K562 (cell line): ENCODE data around the gene HRNR. TPM values are rescaled to one million over a fixed set of nuclear protein-coding genes. Genes with fewer than 3 reads are reported as not detected.
"Not testable (repeated sequence)": the region's sequence is repeated elsewhere in the genome, so short reads cannot be mapped to it uniquely, and the experiment has no call there.

Source experiments
- ATAC-seq: fragments of 200-7000 bp; cut with Tn5 transposase; 3 replicates; pipeline ENCODE4 v1.9.1; 2020; ENCODE audit warnings: moderate library complexity
- BruUV-seq: library from RNA; stranded (reverse); fragments of 400-500 nt; replicated peaks from 2 replicates; lab custom pipeline; 2021; lab: Mats Ljungman, UMichigan
- CTCF ChIA-PET: fragments of 300-600 bp; formaldehyde crosslinking; extraction: SDS; loops from one replicate; lab custom pipeline; 2021; ENCODE audit warnings: low intra/inter-chr PET ratio; lab: Yijun Ruan, JAX
- POLR2A ChIA-PET: fragments of 300-600, 350-650 bp; sonication (Branson Sonifier 250); formaldehyde crosslinking; extraction: SDS; loops from one replicate; lab custom pipeline; 2021; ENCODE audit warnings: antibody characterized with exemption, inconsistent platforms; lab: Yijun Ruan, JAX
- DNase-seq, 4 experiments: peaks; one replicate each; pipeline versions ENCODE4 v3.0.0 to v3.0.0-alpha.2; 2011 to 2018; ENCODE audit warnings: low spot score in 3 of 4, mixed read lengths in 3 of 4; ENCODE audit errors: extremely low read depth in 1 of 4
- FAIRE-seq: peaks from 2 replicates; lab custom pipeline; 2011; peaks lifted over from hg19 to GRCh38; lab: Jason Lieb, UNC
- H2AFZ ChIP-seq: 2 replicates; pipeline ENCODE4 v1.6.0; 2011; ENCODE audit warnings: low read depth, low read length, control low read depth, inconsistent platforms
- H3K27ac ChIP-seq: fragments of 200-600 bp; 3 replicates; pipeline ENCODE4 v1.8.0; 2011; ENCODE audit warnings: low read depth, mild to moderate bottlenecking, control low read depth, inconsistent platforms, low read length, moderate library complexity, mixed read lengths; ENCODE audit errors: extremely low read depth
- H3K27me3 ChIP-seq, 2 experiments: fragments of 300-600 bp in 1 of 2; 2 replicates in 1 of 2; 3 replicates in 1 of 2; pipeline versions ENCODE4 v1.6.0 to v1.8.0; 2011; ENCODE audit warnings: inconsistent platforms in 2 of 2, low read length in 2 of 2, mild to moderate bottlenecking in 1 of 2, mixed read lengths in 1 of 2, moderate library complexity in 1 of 2; ENCODE audit not compliant: control insufficient read depth in 2 of 2, insufficient read depth in 2 of 2
- H3K36me3 ChIP-seq: fragments of 300-600 bp; 3 replicates; pipeline ENCODE4 v1.8.0; 2011; ENCODE audit warnings: mild to moderate bottlenecking, low read length, inconsistent platforms; ENCODE audit not compliant: control insufficient read depth, insufficient read depth
- H3K4me1 ChIP-seq, 2 experiments: fragments of 200-600 bp in 1 of 2; replicated peaks in 1 of 2; 2 replicates in 1 of 2; 3 replicates in 1 of 2; pipeline versions ENCODE4 v1.5.1 to v1.8.0; 2011; ENCODE audit warnings: inconsistent platforms in 2 of 2, low read length in 2 of 2, mild to moderate bottlenecking in 1 of 2, mixed read lengths in 1 of 2, moderate library complexity in 1 of 2; ENCODE audit not compliant: control insufficient read depth in 2 of 2, insufficient read depth in 2 of 2
- H3K4me2 ChIP-seq: 2 replicates; pipeline ENCODE4 v1.6.1; 2011; ENCODE audit warnings: low read length, control low read depth, inconsistent platforms, mixed read lengths; ENCODE audit not compliant: insufficient read depth
- H3K4me3 ChIP-seq: fragments of 200-600 bp; sonication (generic), shearing (Covaris generic); 2 replicates; pipeline ENCODE4 v1.5.1; 2016; ENCODE audit warnings: control low read depth, inconsistent platforms
- H3K79me2 ChIP-seq: fragments of 200-600 bp; 3 replicates; pipeline ENCODE4 v1.8.0; 2011; ENCODE audit warnings: low read length, inconsistent platforms; ENCODE audit not compliant: control insufficient read depth, insufficient read depth
- H3K9ac ChIP-seq, 2 experiments: 2 replicates each; pipeline versions ENCODE4 v1.6.0 to v1.6.1; 2011; ENCODE audit warnings: low read depth in 2 of 2, low read length in 2 of 2, control low read depth in 1 of 2, inconsistent platforms in 1 of 2, mild to moderate bottlenecking in 1 of 2, mixed read lengths in 1 of 2; ENCODE audit not compliant: insufficient read depth in 1 of 2
- H3K9me1 ChIP-seq: one replicate; pipeline ENCODE4 v1.6.0; 2011; ENCODE audit warnings: inconsistent platforms, mild to moderate bottlenecking, low read length, moderate library complexity; ENCODE audit not compliant: control insufficient read depth, insufficient read depth
- H3K9me3 ChIP-seq: replicated peaks from 2 replicates; pipeline ENCODE4 v1.5.1; 2011; ENCODE audit warnings: low read depth, low read length, inconsistent platforms; ENCODE audit not compliant: control insufficient read depth, insufficient read depth
- H4K20me1 ChIP-seq: replicated peaks from 2 replicates; pipeline ENCODE4 v1.6.1; 2011; ENCODE audit warnings: low read length, inconsistent platforms, mixed read lengths; ENCODE audit not compliant: control insufficient read depth, insufficient read depth
- ZNF655 ChIP-seq: fragments of 250-450 bp; sonication (Bioruptor Pico); IDR thresholded peaks from 2 replicates; pipeline ENCODE4 v1.5.0; 2021
- WGBS: fragments of 100-300 bp; shearing (Covaris generic); methylation state at CpG from one replicate; pipeline ENCODE4 v1.1.6; 2016; ENCODE audit warnings: low coverage, mixed read lengths; ENCODE audit not compliant: insufficient coverage; ENCODE audit errors: missing lambda C conversion rate; 5-methylcytosine and 5-hydroxymethylcytosine counted together
- in situ Hi-C: fragments of 300-500 bp; cut with MboI; formaldehyde crosslinking; loops from 4 replicates; pipeline ENCODE4 v1.15.0; 2018; ENCODE audit warnings: inconsistent platforms, mixed read lengths
- intact Hi-C: fragments of 100-400 bp; cut with micrococcal nuclease; formaldehyde crosslinking; loops from 2 replicates; pipeline ENCODE4 v1.14.2; 2022
- polyA plus RNA-seq, 8 experiments: library from polyadenylated mRNA; depleted of rRNA in 4 of 8; stranded (reverse) in 5 of 8; unstranded in 3 of 8; fragments of >200 nt; fragmentation: Nextera tagmentation in 2 of 8; fragmentation: Illumina TruSeq in 1 of 8; extraction: Ambion mirVana in 2 of 8; extraction: Trizol in 1 of 8; gene quantifications; 2 replicates each; pipeline versions ENCODE4 v1.2.1 to v1.2.3, GENCODE V29; 2011 to 2014; ENCODE audit warnings: inconsistent platforms in 1 of 8, missing spikeins in 1 of 8
- total RNA-seq, 7 experiments: library from RNA; depleted of rRNA in 6 of 7; stranded (reverse); fragments of >200 nt in 6 of 7; fragmentation: Illumina TruSeq in 2 of 7; extraction: Trizol in 2 of 7; gene quantifications; 2 replicates each; pipeline versions ENCODE4 v1.2.1 to v1.2.3, GENCODE V29; 2011 to 2021; ENCODE audit warnings: low replicate concordance in 1 of 7

Gene HRNR
- total and polyA plus RNA-seq, 9 of the 15 experiments (the other 6 are each of a cell fraction or from before 2014, with no cell fraction given) = not detected

- no peak for TF ChIP-seq ZNF655 (CRISPR knock-in tag)
Observed at GRCh38 chr1:152220166-152221163, 3.5 kb downstream of the HRNR start (continued).

GRCh38 chr1:152219438-152219837 lies 4.6 kb downstream of the HRNR start:
- FAIRE-seq, DNase-seq, H2AFZ ChIP-seq, H3K9ac ChIP-seq, BruUV-seq, H3K4me2 ChIP-seq, H3K36me3 ChIP-seq, CTCF ChIA-PET, ATAC-seq, H3K9me3 ChIP-seq, H3K27ac ChIP-seq, H3K9me1 ChIP-seq, H3K4me3 ChIP-seq, H3K4me1 ChIP-seq, in situ Hi-C loops, intact Hi-C loops, H3K79me2 ChIP-seq, H4K20me1 ChIP-seq: not testable (repeated sequence)
- 4% methylated on average over 13 of the region's 14 CpGs for WGBS
- H3K27me3 ChIP-seq = peaks cover 7 to 39% of the 10 kb centered on the region in 2 experiments; a peak in 3 of 5 replicates
- POLR2A ChIA-PET = interaction anchor here (0.7 kb wide), 1 partner anchor 10 kb away, joined by 3 read pairs; no protein-coding TSS in a partner anchor
